GM23338 (cell line): ENCODE data around the gene CARD9. TPM values are rescaled to one million over a fixed set of nuclear protein-coding genes. Genes with fewer than 3 reads are reported as not detected.

Source experiments
- ATAC-seq: fragments of 200-7000 bp; cut with Tn5 transposase; 3 replicates; pipeline ENCODE4 v1.9.1; 2020
- DNase-seq: peaks from one replicate; pipeline ENCODE4 v3.0.0-alpha.2; 2015; ENCODE audit warnings: low spot score
- H2AFZ ChIP-seq: fragments of 200-600 bp; sonication (generic); 2 replicates; pipeline ENCODE4 v1.8.0; 2016; ENCODE audit warnings: antibody characterized with exemption, mild to moderate bottlenecking, moderate library complexity
- H3F3A ChIP-seq: fragments of 200-600 bp; sonication (generic); replicated peaks from 2 replicates; pipeline ENCODE4 v1.8.0; 2017; ENCODE audit warnings: antibody characterized with exemption, mixed run types, low read depth
- H3K27ac ChIP-seq: fragments of 200-600 bp; sonication (generic); 2 replicates; pipeline ENCODE4 v1.6.1; 2016; ENCODE audit warnings: low read depth
- H3K27me3 ChIP-seq: fragments of 200-600 bp; sonication (generic); 2 replicates; pipeline ENCODE4 v1.8.0; 2016; ENCODE audit warnings: mild to moderate bottlenecking, mixed run types, moderate library complexity; ENCODE audit not compliant: insufficient read depth
- H3K36me3 ChIP-seq: fragments of 200-600 bp; sonication (generic); 2 replicates; pipeline ENCODE4 v1.8.0; 2016; ENCODE audit warnings: mild to moderate bottlenecking; ENCODE audit not compliant: insufficient read depth
- H3K4me1 ChIP-seq: fragments of 200-600 bp; sonication (generic); 2 replicates; pipeline ENCODE4 v1.8.0; 2016; ENCODE audit warnings: mild to moderate bottlenecking, moderate library complexity; ENCODE audit not compliant: insufficient read depth
- H3K4me2 ChIP-seq: fragments of 200-600 bp; sonication (generic); 2 replicates; pipeline ENCODE4 v1.7.1; 2017; ENCODE audit warnings: mixed run types
- H3K4me3 ChIP-seq: fragments of 200-600 bp; sonication (generic); 2 replicates; pipeline ENCODE4 v1.6.1; 2016; ENCODE audit warnings: mixed run types
- H3K79me2 ChIP-seq: fragments of 200-600 bp; sonication (generic); replicated peaks from 2 replicates; pipeline ENCODE4 v1.8.0; 2017; ENCODE audit warnings: mild to moderate bottlenecking; ENCODE audit not compliant: insufficient read depth
- H3K9me2 ChIP-seq: fragments of 200-600 bp; sonication (generic); 2 replicates; pipeline ENCODE4 v1.8.0; 2017; ENCODE audit not compliant: insufficient read depth
- H4K20me1 ChIP-seq: fragments of 200-600 bp; sonication (generic); replicated peaks from 2 replicates; pipeline ENCODE4 v1.8.0; 2017; ENCODE audit warnings: mild to moderate bottlenecking; ENCODE audit not compliant: insufficient read depth
- H3K27ac Mint-ChIP-seq: 2 replicates; pipeline ENCODE4 v1.8.0; 2020; ENCODE audit warnings: inconsistent platforms, mild to moderate bottlenecking, moderate library complexity, mixed read lengths
- H3K27me3 Mint-ChIP-seq: 3 replicates; pipeline ENCODE4 v1.8.0; 2022; ENCODE audit warnings: low read depth, mild to moderate bottlenecking, moderate library complexity, mixed read lengths, inconsistent platforms; ENCODE audit not compliant: insufficient read depth, poor library complexity
- H3K36me3 Mint-ChIP-seq: 3 replicates; pipeline ENCODE4 v1.8.0; 2021; ENCODE audit warnings: low read depth, mild to moderate bottlenecking, inconsistent platforms, moderate library complexity, mixed read lengths
- H3K4me1 Mint-ChIP-seq: 3 replicates; pipeline ENCODE4 v1.8.0; 2020; ENCODE audit warnings: mild to moderate bottlenecking, inconsistent platforms, mixed read lengths
- H3K4me3 Mint-ChIP-seq: 3 replicates; pipeline ENCODE4 v1.8.0; 2021; ENCODE audit warnings: moderate library complexity, mild to moderate bottlenecking, inconsistent platforms, mixed read lengths
- H3K9me3 Mint-ChIP-seq: 3 replicates; pipeline ENCODE4 v1.8.0; 2020; ENCODE audit warnings: moderate library complexity, mild to moderate bottlenecking, inconsistent platforms, mixed read lengths
- CREB1 ChIP-seq: fragments of 250-450 bp; sonication (Bioruptor Pico); IDR thresholded peaks from 2 replicates; pipeline ENCODE4 v1.5.0; 2020; ENCODE audit warnings: low read depth, mild to moderate bottlenecking, moderate library complexity
- EZH2 ChIP-seq: fragments of 200-600 bp; sonication (generic); IDR thresholded peaks from one replicate; pipeline ENCODE4 v1.8.0; 2017; ENCODE audit warnings: antibody characterized with exemption, mild to moderate bottlenecking, low read depth; ENCODE audit not compliant: unreplicated experiment
- EZH2phosphoT487 ChIP-seq: fragments of 200-600 bp; sonication (generic); IDR thresholded peaks from one replicate; pipeline ENCODE4 v1.8.1; 2018; ENCODE audit warnings: antibody characterized with exemption; ENCODE audit not compliant: unreplicated experiment
- JUNB ChIP-seq: IDR thresholded peaks from one replicate; pipeline ENCODE4 v1.6.1; 2016; ENCODE audit warnings: antibody characterized with exemption; ENCODE audit not compliant: unreplicated experiment
- NANOG ChIP-seq: IDR thresholded peaks from 2 replicates; pipeline ENCODE4 v1.6.1; 2016; ENCODE audit warnings: antibody characterized with exemption, borderline replicate concordance
- POLR2AphosphoS5 ChIP-seq: IDR thresholded peaks from 2 replicates; pipeline ENCODE4 v1.6.1; 2016; ENCODE audit warnings: antibody characterized with exemption, low read depth
- STAT1 ChIP-seq: IDR thresholded peaks from one replicate; pipeline ENCODE4 v1.6.1; 2016; ENCODE audit warnings: antibody characterized with exemption; ENCODE audit not compliant: unreplicated experiment
- ZNF114 ChIP-seq: fragments of 250-450 bp; sonication (Bioruptor Pico); IDR thresholded peaks from 2 replicates; pipeline ENCODE4 v1.5.0; 2020; ENCODE audit warnings: mild to moderate bottlenecking, moderate library complexity
- ZNF331 ChIP-seq: fragments of 250-450 bp; sonication (Bioruptor Pico); IDR thresholded peaks from 2 replicates; pipeline ENCODE4 v1.5.0; 2020; ENCODE audit warnings: low read depth, mild to moderate bottlenecking, moderate library complexity
- polyA plus RNA-seq: library from polyadenylated mRNA; unstranded; fragments of >200 nt; fragmentation: Nextera tagmentation; extraction: Ambion mirVana; gene quantifications from 2 replicates; pipeline ENCODE4 v1.2.1, GENCODE V29; 2016
- total RNA-seq: library from RNA; depleted of rRNA; stranded (reverse); fragments of >200 nt; shearing (Covaris generic); gene quantifications from 2 replicates; pipeline ENCODE4 v1.2.3, GENCODE V29; 2014
- TF ChIP-seq, protein P1 (sequence below): IDR thresholded peaks from one replicate; pipeline ENCODE4 v1.6.1; 2018; ENCODE audit warnings: antibody characterized with exemption; ENCODE audit not compliant: unreplicated experiment
- TF ChIP-seq, protein P2 (sequence below), 2 experiments: fragments of 200-600 bp in 1 of 2; sonication (generic) in 1 of 2; conservative IDR thresholded peaks; 2 replicates each; pipeline versions ENCODE4 v1.5.1 to v1.6.1; 2016 to 2017; ENCODE audit warnings: antibody characterized with exemption in 2 of 2, low read depth in 2 of 2, mild to moderate bottlenecking in 2 of 2, moderate library complexity in 1 of 2
- TF ChIP-seq, protein P3 (sequence below): IDR thresholded peaks from 2 replicates; pipeline ENCODE4 v1.6.1; 2016; ENCODE audit warnings: antibody characterized with exemption
- TF ChIP-seq, protein P4 (sequence below): fragments of 250-450 bp; sonication (Bioruptor Pico); IDR thresholded peaks from 2 replicates; pipeline ENCODE4 v1.5.0; 2020; ENCODE audit warnings: mild to moderate bottlenecking, moderate library complexity

The CARD9 gene
- total and polyA plus RNA-seq, 2 experiments from 2014 or later: 0.49 to 0.63 TPM

DNA sequence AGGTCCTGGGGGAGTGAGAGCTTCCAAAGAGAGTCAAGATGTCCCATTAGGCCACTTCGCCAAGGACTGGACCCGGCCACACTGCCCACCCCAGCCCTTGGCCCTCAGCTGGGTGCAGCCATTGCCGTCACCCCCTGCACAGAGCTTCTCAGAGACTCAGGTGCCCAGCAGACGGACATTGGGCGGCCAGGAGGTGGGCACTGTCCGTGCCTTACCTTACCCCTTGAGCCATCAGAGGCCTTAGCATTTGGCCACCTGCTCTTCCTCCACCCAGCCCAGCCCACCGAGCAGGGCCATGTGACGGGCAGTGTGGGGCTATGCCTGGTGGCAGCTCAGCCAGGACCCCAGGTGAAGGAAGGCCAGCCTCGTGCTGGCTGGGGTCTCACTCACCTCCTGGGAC, 6.6 kb downstream of the CARD9 start:
- Histone ChIP-seq H2AFZ (no peak overlapping the region), H3K27ac (no peak overlapping the region), H3K9me2 (no peaks in the 10 kb centered on the region), H4K20me1 (no peaks in the 10 kb centered on the region), H3K4me2 (no peak overlapping the region), H3K4me3 (no peak overlapping the region), H3K36me3 (no peaks in the 10 kb centered on the region), H3F3A (no peaks in the 10 kb centered on the region), H3K4me1 (no peaks in the 10 kb centered on the region; the same call in 1 of the 2 replicates), H3K79me2 (no peaks in the 10 kb centered on the region), H3K27me3 (no peaks in the 10 kb centered on the region)
- TF ChIP-seq ZNF331 (CRISPR knock-in tag): no peak
- no peak for TF ChIP-seq EZH2phosphoT487
- TF ChIP-seq, protein P1, sequence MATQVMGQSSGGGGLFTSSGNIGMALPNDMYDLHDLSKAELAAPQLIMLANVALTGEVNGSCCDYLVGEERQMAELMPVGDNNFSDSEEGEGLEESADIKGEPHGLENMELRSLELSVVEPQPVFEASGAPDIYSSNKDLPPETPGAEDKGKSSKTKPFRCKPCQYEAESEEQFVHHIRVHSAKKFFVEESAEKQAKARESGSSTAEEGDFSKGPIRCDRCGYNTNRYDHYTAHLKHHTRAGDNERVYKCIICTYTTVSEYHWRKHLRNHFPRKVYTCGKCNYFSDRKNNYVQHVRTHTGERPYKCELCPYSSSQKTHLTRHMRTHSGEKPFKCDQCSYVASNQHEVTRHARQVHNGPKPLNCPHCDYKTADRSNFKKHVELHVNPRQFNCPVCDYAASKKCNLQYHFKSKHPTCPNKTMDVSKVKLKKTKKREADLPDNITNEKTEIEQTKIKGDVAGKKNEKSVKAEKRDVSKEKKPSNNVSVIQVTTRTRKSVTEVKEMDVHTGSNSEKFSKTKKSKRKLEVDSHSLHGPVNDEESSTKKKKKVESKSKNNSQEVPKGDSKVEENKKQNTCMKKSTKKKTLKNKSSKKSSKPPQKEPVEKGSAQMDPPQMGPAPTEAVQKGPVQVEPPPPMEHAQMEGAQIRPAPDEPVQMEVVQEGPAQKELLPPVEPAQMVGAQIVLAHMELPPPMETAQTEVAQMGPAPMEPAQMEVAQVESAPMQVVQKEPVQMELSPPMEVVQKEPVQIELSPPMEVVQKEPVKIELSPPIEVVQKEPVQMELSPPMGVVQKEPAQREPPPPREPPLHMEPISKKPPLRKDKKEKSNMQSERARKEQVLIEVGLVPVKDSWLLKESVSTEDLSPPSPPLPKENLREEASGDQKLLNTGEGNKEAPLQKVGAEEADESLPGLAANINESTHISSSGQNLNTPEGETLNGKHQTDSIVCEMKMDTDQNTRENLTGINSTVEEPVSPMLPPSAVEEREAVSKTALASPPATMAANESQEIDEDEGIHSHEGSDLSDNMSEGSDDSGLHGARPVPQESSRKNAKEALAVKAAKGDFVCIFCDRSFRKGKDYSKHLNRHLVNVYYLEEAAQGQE: no peak
- TF ChIP-seq, protein P2, sequence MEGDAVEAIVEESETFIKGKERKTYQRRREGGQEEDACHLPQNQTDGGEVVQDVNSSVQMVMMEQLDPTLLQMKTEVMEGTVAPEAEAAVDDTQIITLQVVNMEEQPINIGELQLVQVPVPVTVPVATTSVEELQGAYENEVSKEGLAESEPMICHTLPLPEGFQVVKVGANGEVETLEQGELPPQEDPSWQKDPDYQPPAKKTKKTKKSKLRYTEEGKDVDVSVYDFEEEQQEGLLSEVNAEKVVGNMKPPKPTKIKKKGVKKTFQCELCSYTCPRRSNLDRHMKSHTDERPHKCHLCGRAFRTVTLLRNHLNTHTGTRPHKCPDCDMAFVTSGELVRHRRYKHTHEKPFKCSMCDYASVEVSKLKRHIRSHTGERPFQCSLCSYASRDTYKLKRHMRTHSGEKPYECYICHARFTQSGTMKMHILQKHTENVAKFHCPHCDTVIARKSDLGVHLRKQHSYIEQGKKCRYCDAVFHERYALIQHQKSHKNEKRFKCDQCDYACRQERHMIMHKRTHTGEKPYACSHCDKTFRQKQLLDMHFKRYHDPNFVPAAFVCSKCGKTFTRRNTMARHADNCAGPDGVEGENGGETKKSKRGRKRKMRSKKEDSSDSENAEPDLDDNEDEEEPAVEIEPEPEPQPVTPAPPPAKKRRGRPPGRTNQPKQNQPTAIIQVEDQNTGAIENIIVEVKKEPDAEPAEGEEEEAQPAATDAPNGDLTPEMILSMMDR (conservative IDR thresholded peaks at IDR 0.05; ENCODE audit: low read depth in 2 of 2): no peak
- no peak for TF ChIP-seq EZH2
- no peak for TF ChIP-seq ZNF114 (CRISPR knock-in tag)
- TF ChIP-seq, protein P3, sequence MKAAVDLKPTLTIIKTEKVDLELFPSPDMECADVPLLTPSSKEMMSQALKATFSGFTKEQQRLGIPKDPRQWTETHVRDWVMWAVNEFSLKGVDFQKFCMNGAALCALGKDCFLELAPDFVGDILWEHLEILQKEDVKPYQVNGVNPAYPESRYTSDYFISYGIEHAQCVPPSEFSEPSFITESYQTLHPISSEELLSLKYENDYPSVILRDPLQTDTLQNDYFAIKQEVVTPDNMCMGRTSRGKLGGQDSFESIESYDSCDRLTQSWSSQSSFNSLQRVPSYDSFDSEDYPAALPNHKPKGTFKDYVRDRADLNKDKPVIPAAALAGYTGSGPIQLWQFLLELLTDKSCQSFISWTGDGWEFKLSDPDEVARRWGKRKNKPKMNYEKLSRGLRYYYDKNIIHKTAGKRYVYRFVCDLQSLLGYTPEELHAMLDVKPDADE: no peak
- TF ChIP-seq NANOG: no peak
- TF ChIP-seq, protein P4, sequence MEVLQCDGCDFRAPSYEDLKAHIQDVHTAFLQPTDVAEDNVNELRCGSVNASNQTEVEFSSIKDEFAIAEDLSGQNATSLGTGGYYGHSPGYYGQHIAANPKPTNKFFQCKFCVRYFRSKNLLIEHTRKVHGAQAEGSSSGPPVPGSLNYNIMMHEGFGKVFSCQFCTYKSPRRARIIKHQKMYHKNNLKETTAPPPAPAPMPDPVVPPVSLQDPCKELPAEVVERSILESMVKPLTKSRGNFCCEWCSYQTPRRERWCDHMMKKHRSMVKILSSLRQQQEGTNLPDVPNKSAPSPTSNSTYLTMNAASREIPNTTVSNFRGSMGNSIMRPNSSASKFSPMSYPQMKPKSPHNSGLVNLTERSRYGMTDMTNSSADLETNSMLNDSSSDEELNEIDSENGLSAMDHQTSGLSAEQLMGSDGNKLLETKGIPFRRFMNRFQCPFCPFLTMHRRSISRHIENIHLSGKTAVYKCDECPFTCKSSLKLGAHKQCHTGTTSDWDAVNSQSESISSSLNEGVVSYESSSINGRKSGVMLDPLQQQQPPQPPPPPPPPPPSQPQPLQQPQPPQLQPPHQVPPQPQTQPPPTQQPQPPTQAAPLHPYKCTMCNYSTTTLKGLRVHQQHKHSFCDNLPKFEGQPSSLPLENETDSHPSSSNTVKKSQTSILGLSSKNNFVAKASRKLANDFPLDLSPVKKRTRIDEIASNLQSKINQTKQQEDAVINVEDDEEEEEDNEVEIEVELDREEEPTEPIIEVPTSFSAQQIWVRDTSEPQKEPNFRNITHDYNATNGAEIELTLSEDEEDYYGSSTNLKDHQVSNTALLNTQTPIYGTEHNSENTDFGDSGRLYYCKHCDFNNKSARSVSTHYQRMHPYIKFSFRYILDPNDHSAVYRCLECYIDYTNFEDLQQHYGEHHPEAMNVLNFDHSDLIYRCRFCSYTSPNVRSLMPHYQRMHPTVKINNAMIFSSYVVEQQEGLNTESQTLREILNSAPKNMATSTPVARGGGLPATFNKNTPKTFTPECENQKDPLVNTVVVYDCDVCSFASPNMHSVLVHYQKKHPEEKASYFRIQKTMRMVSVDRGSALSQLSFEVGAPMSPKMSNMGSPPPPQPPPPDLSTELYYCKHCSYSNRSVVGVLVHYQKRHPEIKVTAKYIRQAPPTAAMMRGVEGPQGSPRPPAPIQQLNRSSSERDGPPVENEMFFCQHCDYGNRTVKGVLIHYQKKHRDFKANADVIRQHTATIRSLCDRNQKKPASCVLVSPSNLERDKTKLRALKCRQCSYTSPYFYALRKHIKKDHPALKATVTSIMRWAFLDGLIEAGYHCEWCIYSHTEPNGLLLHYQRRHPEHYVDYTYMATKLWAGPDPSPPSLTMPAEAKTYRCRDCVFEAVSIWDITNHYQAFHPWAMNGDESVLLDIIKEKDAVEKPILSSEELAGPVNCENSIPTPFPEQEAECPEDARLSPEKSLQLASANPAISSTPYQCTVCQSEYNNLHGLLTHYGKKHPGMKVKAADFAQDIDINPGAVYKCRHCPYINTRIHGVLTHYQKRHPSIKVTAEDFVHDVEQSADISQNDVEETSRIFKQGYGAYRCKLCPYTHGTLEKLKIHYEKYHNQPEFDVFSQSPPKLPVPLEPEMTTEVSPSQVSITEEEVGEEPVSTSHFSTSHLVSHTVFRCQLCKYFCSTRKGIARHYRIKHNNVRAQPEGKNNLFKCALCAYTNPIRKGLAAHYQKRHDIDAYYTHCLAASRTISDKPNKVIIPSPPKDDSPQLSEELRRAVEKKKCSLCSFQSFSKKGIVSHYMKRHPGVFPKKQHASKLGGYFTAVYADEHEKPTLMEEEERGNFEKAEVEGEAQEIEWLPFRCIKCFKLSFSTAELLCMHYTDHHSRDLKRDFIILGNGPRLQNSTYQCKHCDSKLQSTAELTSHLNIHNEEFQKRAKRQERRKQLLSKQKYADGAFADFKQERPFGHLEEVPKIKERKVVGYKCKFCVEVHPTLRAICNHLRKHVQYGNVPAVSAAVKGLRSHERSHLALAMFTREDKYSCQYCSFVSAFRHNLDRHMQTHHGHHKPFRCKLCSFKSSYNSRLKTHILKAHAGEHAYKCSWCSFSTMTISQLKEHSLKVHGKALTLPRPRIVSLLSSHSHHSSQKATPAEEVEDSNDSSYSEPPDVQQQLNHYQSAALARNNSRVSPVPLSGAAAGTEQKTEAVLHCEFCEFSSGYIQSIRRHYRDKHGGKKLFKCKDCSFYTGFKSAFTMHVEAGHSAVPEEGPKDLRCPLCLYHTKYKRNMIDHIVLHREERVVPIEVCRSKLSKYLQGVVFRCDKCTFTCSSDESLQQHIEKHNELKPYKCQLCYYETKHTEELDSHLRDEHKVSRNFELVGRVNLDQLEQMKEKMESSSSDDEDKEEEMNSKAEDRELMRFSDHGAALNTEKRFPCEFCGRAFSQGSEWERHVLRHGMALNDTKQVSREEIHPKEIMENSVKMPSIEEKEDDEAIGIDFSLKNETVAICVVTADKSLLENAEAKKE: no peak
- no peak for TF ChIP-seq STAT1
- TF ChIP-seq JUNB: no peak
- no peak for TF ChIP-seq POLR2AphosphoS5
- no peak for TF ChIP-seq CREB1 (CRISPR knock-in tag)
- H3K9me3 Mint-ChIP-seq: no peaks in the 10 kb centered on the region
- peaks cover 9% of the 10 kb centered on the region; the same call in 1 of the 3 replicates for H3K4me1 Mint-ChIP-seq
- peaks cover 17% of the 10 kb centered on the region for H3K27me3 Mint-ChIP-seq
- DNase-seq (no peak), ATAC-seq (no peak)
- no peak overlapping the region for H3K4me3 Mint-ChIP-seq
- no peak overlapping the region for H3K27ac Mint-ChIP-seq
- no peaks in the 10 kb centered on the region for H3K36me3 Mint-ChIP-seq
